GM10266 (cell line): Measurements from ENCODE around the gene NYAP1.

ENCODE experiments used
- DNase-seq: peaks from one replicate; pipeline ENCODE4 v3.0.0; 2012; ENCODE audit errors: extremely low spot score
- TF ChIP-seq, protein P1 (sequence below): IDR thresholded peaks from 2 replicates; pipeline ENCODE4 v1.5.1; 2012; ENCODE audit warnings: mild to moderate bottlenecking, low read depth; ENCODE audit not compliant: control insufficient read depth, insufficient read depth; ENCODE audit errors: missing control alignments

Gene NYAP1

DNA sequence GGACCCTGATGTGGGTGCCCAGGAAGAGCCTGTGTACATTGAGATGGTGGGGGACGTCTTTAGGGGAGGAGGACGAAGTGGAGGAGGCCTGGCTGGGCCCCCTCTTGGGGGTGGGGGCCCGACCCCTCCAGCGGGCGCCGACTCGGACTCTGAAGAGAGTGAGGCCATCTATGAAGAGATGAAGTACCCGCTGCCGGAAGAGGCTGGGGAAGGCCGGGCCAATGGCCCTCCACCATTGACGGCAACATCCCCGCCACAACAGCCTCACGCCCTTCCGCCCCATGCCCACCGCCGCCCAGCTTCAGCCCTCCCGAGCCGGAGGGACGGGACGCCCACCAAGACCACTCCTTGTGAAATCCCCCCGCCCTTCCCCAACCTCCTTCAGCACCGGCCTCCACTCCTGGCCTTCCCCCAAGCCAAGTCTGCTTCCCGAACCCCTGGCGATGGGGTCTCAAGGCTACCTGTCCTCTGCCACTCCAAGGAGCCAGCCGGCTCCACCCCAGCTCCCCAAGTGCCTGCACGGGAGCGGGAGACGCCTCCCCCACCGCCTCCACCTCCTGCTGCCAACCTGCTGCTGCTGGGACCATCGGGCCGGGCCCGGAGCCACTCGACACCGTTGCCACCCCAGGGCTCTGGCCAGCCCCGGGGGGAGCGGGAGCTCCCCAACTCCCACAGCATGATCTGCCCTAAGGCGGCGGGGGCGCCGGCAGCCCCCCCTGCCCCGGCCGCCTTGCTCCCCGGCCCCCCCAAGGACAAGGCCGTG lies 4.8 kb downstream of the NYAP1 start:
- TF ChIP-seq, protein P1, sequence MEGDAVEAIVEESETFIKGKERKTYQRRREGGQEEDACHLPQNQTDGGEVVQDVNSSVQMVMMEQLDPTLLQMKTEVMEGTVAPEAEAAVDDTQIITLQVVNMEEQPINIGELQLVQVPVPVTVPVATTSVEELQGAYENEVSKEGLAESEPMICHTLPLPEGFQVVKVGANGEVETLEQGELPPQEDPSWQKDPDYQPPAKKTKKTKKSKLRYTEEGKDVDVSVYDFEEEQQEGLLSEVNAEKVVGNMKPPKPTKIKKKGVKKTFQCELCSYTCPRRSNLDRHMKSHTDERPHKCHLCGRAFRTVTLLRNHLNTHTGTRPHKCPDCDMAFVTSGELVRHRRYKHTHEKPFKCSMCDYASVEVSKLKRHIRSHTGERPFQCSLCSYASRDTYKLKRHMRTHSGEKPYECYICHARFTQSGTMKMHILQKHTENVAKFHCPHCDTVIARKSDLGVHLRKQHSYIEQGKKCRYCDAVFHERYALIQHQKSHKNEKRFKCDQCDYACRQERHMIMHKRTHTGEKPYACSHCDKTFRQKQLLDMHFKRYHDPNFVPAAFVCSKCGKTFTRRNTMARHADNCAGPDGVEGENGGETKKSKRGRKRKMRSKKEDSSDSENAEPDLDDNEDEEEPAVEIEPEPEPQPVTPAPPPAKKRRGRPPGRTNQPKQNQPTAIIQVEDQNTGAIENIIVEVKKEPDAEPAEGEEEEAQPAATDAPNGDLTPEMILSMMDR = no peak
- DNase-seq = peak; percentile 17

DNA sequence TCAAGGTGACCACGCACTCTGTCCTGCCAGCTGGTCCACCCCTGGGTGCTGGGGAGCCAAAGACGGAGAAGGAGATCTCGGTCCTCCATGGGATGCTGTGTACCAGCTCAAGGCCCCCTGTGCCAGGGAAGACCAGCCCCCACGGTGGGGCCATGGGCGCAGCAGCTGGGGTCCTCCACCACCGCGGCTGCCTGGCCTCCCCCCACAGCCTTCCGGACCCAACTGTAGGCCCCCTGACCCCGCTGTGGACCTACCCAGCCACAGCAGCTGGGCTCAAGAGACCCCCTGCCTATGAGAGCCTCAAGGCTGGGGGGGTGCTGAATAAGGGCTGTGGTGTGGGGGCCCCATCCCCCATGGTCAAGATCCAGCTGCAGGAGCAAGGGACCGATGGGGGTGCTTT lies 5.4 kb downstream of the NYAP1 start:
- TF ChIP-seq, protein P1 = no peak
- DNase-seq = peak; percentile 9

DNA sequence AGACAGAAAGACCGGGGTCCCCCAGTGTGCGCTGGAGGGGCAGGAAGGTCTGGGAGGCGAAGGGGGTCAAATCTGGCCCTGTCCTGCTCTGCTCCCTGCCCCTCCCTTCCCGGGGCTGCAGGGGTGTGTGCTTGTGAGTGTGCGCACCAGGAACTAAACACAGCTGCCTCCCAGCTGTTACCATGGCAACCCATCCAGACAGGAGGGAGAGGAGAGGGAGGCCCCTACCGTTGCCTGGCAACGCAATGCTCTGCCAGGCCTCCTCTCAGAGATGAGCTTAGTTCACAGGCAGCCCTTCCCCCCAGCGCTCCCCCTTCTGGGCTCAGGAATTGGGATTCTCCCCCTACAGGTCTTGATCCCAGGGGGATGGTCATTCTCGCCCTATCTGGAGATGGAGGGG lies 6.1 kb downstream of the NYAP1 start:
- DNase-seq = peak; percentile 92
- TF ChIP-seq, protein P1 = no peak

DNA sequence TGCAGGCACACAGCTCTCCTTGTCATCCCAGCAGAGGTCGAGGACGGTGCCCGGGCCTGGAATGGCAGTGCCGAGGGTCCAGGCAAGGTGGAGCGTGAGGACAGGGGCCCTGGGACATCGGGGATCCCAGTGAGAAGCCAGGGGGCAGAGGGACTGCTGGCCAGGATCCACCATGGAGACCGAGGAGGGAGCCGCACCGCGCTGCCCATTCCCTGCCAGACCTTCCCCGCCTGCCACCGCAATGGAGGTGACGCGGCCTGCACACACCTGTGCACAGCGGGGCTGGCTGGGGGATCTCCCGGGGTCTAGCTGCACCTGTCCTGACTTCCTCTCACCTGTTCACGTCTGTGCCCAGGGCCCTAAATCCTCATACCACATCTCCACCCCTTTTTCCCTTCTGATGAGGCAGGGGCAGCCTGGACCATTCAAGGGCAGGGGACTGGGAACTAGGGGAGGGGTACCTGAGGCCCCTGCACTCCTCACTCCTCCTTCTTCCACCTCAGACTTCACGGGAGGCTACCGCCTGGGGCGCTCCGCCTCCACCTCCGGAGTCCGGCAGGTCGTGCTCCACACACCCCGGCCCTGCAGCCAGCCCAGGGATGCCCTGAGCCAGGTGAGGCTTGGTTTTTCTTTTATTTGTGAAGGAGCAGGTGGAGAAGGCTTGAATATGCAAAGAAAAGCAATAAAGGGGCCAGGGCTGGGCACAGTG lies 6.9 kb downstream of the NYAP1 start:
- DNase-seq = peak; percentile 15
- TF ChIP-seq, protein P1 = no peak

DNA sequence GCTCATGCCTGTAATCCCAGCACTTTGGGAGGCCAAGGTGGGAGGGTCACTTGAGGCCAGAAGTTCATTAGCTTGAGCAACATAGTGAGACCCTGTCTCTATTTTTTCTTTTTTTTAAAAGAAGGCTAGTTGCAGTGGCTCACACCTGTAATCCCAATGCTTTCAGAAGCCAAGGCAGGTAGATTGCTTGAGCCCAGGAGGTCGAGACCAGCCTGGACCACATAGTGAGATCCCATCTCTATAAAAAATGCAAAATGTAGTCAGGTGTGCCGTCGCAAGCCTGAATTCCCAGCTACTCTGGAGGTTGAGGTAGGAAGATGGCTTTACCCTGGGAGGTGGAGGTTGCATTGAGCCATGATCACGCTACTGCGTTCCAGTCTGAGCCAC lies 7.5 kb downstream of the NYAP1 start:
- DNase-seq = no peak
- TF ChIP-seq, protein P1 = no peak

DNA sequence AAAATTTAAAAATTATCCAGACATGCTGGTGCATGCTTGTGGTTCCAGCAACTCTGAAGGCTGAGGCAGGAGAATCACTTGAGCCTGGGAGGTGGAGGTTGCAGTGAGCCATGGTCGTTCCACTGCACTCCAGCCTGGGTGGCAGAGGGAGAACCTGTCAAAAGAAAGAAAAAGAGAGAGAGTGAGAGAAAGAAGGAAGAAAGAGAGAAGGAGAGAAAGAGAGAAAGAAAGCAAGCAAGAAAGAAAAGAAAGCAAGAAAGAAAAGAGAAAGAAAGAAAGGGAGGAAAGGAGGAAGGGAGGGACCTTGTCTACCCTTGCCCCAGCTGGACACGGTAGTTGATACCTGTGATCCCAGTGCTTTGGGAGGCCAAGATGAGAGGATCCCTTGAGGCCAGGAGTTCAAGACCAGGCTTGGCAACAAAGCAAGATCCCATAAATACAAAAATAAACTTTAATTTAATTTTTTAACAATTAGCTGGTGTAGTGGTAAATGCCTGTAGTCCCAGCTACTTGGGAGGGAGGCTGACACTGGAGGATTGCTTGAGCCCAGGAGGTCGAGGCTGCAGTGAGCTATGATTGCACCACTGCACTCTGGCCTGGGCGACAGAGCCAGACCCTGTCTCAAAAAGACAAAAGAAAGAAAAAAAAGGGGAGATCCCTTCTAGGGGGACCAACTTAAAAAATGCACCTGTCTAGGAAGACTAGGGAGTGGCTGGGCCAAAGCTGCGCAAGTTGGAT lies 9.2 kb downstream of the NYAP1 start:
- TF ChIP-seq, protein P1 = no peak
- DNase-seq = no peak
